ENCODE data around the gene MPZL1.

GRCh38 chr1:167746988-167747655 lies 25.3 kb downstream of the MPZL1 start:
- TF ChIP-seq EZH2 (IDR thresholded peaks at IDR 0.05) (no peak), POLR2AphosphoS5 (IDR thresholded peaks at IDR 0.05; ENCODE audit: borderline replicate concordance, low read depth, low read length) (no peak)
